Measurements from ENCODE around the gene NUP62.

DNA sequence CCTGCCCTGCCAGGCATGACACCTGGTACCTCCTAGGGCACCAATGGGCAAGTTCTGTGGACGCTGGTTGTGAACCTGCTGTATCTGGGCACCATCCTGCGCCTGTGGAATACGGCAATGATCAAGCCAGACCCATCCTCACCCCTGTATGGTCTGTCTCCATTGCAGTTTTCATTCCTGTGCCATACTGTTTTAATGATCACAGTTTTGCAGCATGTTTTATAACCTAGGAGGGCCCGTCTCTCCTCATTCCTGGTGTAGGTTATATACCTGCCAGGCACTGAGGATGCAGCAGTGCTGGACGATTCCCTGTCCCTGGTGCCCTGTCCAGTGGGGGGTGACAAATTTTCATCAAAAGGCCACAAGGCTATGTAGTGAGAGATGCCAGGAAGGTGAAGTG is 46.2 kb downstream of the NUP62 start:
- TF ChIP-seq POLR2A (IDR thresholded peaks at IDR 0.05; ENCODE audit: low read length) (no peak), GATA1 (IDR thresholded peaks at IDR 0.05; ENCODE audit: low read depth, low read length) (no peak)
